Endothelial cell (in vitro differentiated cells): ENCODE measurements around the gene MYOCD. TPM values are rescaled to one million over a fixed set of nuclear protein-coding genes. Genes with fewer than 3 reads are reported as not detected.
"Not testable (repeated sequence)": the region's sequence is repeated elsewhere in the genome, so short reads cannot be mapped to it uniquely, and the experiment has no call there.

Experiments used
- DNase-seq: peaks from one replicate; pipeline ENCODE4 v3.0.0; 2021; ENCODE audit warnings: low spot score
- H3K27ac Mint-ChIP-seq: one replicate; pipeline ENCODE4 v1.8.0; 2021; ENCODE audit warnings: mixed read lengths, inconsistent platforms; ENCODE audit not compliant: unreplicated experiment
- H3K27me3 Mint-ChIP-seq: one replicate; pipeline ENCODE4 v1.8.0; 2021; ENCODE audit warnings: mild to moderate bottlenecking, moderate library complexity, mixed read lengths, inconsistent platforms; ENCODE audit not compliant: unreplicated experiment
- H3K36me3 Mint-ChIP-seq: one replicate; pipeline ENCODE4 v1.8.0; 2021; ENCODE audit warnings: mild to moderate bottlenecking, low read depth, mixed read lengths, inconsistent platforms; ENCODE audit not compliant: unreplicated experiment
- H3K4me1 Mint-ChIP-seq: one replicate; pipeline ENCODE4 v1.8.0; 2021; ENCODE audit warnings: mild to moderate bottlenecking, mixed read lengths, inconsistent platforms; ENCODE audit not compliant: unreplicated experiment
- H3K4me3 Mint-ChIP-seq: one replicate; pipeline ENCODE4 v1.8.0; 2021; ENCODE audit warnings: mild to moderate bottlenecking, mixed read lengths, inconsistent platforms; ENCODE audit not compliant: unreplicated experiment
- H3K9me3 Mint-ChIP-seq: one replicate; pipeline ENCODE4 v1.8.0; 2021; ENCODE audit warnings: mixed read lengths, inconsistent platforms; ENCODE audit not compliant: unreplicated experiment
- total RNA-seq: library from RNA; stranded (reverse); fragmentation: NEBNext Ultra II Directional; extraction: Animal tissue kit (Norgen Biotek cat#: 25700); gene quantifications from one replicate; pipeline ENCODE4 v1.2.1, GENCODE V29; 2021; ENCODE audit not compliant: unreplicated experiment
- TF ChIP-seq, protein P1 (sequence below): fragments of 200-600 bp; sonication (generic); IDR thresholded peaks from one replicate; pipeline ENCODE4 v1.5.0; 2021; ENCODE audit warnings: antibody characterized with exemption; ENCODE audit not compliant: unreplicated experiment

MYOCD gene
- total RNA-seq, 1 donor from 2014 or later: 0.38 TPM

DNA sequence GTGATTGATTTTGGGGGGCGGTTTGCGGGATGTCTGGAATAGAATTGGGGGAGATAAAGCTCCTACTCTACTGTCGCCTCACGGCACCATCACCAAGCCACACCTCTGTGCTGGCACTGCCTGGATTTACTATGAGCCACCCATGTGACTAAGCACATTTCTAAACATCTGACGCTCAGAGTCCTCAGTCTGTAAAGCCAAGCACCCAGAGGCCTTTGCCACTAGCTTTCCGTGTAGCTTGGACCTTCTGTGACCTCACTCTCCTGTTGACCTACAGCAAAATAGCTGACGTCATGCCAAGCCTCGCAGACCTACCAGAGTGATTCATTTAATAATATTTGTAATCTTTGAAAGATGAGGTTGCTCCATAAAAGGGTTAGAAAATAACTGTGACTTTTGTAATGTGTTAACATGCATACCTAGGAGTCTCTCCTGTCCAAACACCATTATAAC lies 38.5 kb upstream of the MYOCD start:
- TF ChIP-seq, protein P1, sequence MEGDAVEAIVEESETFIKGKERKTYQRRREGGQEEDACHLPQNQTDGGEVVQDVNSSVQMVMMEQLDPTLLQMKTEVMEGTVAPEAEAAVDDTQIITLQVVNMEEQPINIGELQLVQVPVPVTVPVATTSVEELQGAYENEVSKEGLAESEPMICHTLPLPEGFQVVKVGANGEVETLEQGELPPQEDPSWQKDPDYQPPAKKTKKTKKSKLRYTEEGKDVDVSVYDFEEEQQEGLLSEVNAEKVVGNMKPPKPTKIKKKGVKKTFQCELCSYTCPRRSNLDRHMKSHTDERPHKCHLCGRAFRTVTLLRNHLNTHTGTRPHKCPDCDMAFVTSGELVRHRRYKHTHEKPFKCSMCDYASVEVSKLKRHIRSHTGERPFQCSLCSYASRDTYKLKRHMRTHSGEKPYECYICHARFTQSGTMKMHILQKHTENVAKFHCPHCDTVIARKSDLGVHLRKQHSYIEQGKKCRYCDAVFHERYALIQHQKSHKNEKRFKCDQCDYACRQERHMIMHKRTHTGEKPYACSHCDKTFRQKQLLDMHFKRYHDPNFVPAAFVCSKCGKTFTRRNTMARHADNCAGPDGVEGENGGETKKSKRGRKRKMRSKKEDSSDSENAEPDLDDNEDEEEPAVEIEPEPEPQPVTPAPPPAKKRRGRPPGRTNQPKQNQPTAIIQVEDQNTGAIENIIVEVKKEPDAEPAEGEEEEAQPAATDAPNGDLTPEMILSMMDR: no peak
- Mint-ChIP-seq H3K4me1 (no peaks in the 10 kb centered on the region), H3K4me3 (no peak overlapping the region), H3K36me3 (no peaks in the 10 kb centered on the region), H3K27me3 (no peaks in the 10 kb centered on the region), H3K27ac (no peak overlapping the region), H3K9me3 (no peaks in the 10 kb centered on the region)
- no peak for DNase-seq

DNA sequence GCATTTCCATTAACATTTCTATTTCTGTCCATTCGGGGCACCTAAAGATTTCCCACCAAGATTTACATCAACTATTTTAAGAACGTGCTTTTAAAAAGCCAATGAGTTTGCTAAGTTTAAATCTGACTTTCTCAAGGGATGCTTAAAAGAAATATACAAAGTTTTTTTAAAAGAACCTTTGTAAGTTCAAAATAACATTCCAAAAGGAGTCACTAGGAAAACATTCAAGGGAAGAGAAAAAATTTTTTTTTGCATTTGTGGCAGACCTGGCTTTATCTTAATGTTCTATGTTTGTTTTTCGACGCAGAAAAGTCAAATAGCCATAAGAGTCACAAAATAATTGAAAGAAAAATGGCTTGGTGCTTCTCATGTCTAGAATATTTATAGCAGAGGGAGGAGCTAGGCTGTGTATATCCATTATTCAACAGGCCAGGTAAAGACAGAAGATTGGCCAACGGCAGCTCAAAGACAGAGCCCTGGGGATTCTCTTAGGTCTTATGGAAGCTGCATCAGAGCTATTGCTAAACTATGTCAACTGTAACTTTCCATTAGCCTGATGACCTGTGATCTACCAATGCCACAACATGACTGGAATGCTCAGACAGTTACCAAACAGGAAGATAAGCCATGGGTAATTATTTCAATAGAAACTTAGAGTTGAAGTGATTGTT lies 37.8 kb upstream of the MYOCD start:
- Mint-ChIP-seq H3K36me3 (no peaks in the 10 kb centered on the region), H3K4me3 (no peak overlapping the region), H3K27me3 (peaks cover 1% of the 10 kb centered on the region), H3K9me3 (no peaks in the 10 kb centered on the region), H3K27ac (no peak overlapping the region), H3K4me1 (no peaks in the 10 kb centered on the region)
- no peak for DNase-seq
- TF ChIP-seq, protein P1: no peak

DNA sequence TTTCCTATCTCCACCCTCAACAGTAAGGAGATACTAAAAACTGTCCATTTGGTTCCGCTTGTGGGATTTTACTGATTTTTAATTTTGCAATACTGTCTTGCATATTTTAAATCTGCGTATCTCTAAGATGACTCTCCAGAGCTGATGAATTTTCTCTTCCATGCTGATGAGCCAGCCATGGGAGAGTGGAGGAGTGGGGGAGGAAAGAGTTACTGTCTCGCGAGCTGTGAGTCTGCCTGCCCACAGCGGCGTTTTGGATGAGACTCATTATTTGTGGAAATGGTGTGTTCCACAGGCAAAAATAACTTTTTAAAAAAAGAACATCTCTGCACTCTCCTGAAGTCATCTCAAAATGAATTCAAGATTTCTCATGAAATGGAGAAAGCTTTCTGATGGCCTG lies 34.6 kb upstream of the MYOCD start:
- no peak for DNase-seq
- Mint-ChIP-seq H3K27ac (no peak overlapping the region), H3K4me1 (peaks cover 12% of the 10 kb centered on the region), H3K9me3 (no peaks in the 10 kb centered on the region), H3K27me3 (peaks cover 1% of the 10 kb centered on the region), H3K36me3 (no peaks in the 10 kb centered on the region), H3K4me3 (no peak overlapping the region)
- TF ChIP-seq, protein P1: no peak

DNA sequence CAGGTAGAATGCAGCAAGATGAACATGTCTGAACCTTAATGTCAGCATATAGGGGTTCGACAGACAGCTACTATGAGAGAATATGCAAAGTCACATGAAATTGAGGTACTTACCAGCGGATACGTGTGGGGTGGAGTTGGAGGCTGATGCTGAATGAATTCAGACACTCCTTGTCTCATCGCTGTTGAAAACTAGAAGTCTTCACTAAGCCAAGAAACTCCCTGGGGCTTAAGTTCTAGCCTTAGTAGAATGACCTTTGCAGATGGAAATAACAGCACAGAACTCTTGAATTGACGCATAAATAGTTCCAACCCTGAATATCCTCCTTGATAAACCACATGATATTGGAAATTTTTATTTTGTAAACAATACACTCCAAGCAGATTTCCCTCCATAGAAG lies 32.9 kb upstream of the MYOCD start:
- H3K4me1 Mint-ChIP-seq: peaks cover 12% of the 10 kb centered on the region
- no peaks in the 10 kb centered on the region for H3K9me3 Mint-ChIP-seq
- TF ChIP-seq, protein P1: no peak
- no peak overlapping the region for H3K27ac Mint-ChIP-seq
- H3K27me3 Mint-ChIP-seq: peaks cover 1% of the 10 kb centered on the region
- no peak overlapping the region for H3K4me3 Mint-ChIP-seq
- no peaks in the 10 kb centered on the region for H3K36me3 Mint-ChIP-seq
- no peak for DNase-seq

DNA sequence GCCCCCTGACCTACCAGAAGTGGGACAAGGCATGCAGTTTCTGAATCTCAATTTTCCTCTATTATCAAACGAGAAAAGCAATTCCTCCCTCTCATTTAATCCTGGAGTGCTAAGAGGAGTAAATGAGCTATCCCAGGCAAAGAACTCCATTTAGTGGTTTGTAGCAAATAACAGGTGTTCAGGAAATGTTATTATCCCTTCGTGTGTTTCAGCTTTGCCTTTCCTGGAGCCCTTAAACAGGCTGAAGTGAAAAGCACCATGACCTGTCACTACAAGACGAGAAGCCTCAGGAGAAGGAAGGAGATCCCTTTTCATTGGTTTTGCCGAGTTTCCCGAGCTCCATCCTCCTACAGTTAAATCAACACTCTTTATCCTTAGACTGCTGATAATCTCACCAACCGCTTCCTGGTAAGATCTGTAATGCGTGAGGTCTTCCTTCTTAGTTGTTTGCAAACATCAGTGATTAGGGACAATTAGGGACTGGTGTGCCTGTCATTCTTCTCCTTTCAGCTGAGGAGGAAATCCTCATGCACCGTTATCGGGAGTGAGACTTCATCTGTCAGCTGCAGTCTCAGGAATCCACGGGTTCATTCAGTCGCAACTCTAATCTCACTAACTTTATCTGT lies 30.8 kb upstream of the MYOCD start:
- peak; percentile 10 for DNase-seq
- no peaks in the 10 kb centered on the region for H3K36me3 Mint-ChIP-seq
- H3K9me3 Mint-ChIP-seq: no peaks in the 10 kb centered on the region
- H3K27ac Mint-ChIP-seq: no peak overlapping the region
- TF ChIP-seq, protein P1: no peak
- H3K27me3 Mint-ChIP-seq: peaks cover 1% of the 10 kb centered on the region
- H3K4me3 Mint-ChIP-seq: no peak overlapping the region
- H3K4me1 Mint-ChIP-seq: peaks cover 17% of the 10 kb centered on the region

DNA sequence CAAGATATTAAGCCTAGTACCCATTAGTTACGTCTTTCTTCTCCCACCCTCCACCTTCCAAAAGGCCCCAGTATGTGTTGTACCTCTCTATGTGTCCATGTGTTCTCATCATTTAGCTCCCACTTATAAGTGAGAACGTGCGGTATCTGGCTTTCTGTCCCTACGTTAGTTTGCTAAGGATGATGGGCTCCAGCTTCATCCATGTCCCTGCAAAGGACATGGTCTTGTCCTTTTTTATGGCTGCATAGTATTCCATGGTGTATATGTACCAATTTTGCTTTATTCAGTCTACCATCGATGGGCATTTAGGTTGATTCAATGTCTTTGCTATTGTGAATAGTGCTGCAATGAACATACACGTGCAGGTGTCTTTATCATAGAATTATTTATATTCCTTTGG lies 29.7 kb upstream of the MYOCD start:
- DNase-seq, H3K9me3 Mint-ChIP-seq, H3K27me3 Mint-ChIP-seq: not testable (repeated sequence)

More for the DNA sequence above, 29.7 kb upstream of the MYOCD start:
- not testable (repeated sequence) for H3K36me3 Mint-ChIP-seq, H3K27ac Mint-ChIP-seq, H3K4me3 Mint-ChIP-seq
- H3K4me1 Mint-ChIP-seq: peaks cover 17% of the 10 kb centered on the region
